ENCODE measurements around the gene OR6J1. TPM values are rescaled to one million over a fixed set of nuclear protein-coding genes. Genes with fewer than 3 reads are reported as not detected.
"Not testable (repeated sequence)": the region's sequence is repeated elsewhere in the genome, so short reads cannot be mapped to it uniquely, and the experiment has no call there.

Gene OR6J1
- not detected in 2 replicates for total RNA-seq (2014; rRNA removed; shearing (Covaris generic))

GRCh38 chr14:22644305-22644635 is at the start of gene OR6J1:
Gene OR6J1, minus strand, starts transcription at chr14:22644352. Its CDS starts 9,541 bp downstream, at chr14:22634811.
- DNase-seq (ENCODE audit: low spot score), result no peak
- in situ Hi-C loops (cut with HindIII; ENCODE audit: low sequenced_read_pairs), result no loop called here

GRCh38 chr14:22692194-22692593 is 48.0 kb upstream of the OR6J1 start:
- in situ Hi-C loops (cut with HindIII; ENCODE audit: low sequenced_read_pairs), result no loop called here
- DNase-seq (ENCODE audit: low spot score), result no peak

- in situ Hi-C loops (cut with HindIII; ENCODE audit: low sequenced_read_pairs), result no loop called here
- DNase-seq (ENCODE audit: low spot score), result no peak
These were observed 47.0 kb upstream of the OR6J1 start for GRCh38 chr14:22691171-22691570.

- in situ Hi-C loops (cut with HindIII; ENCODE audit: low sequenced_read_pairs), result no loop called here
These were observed 45.0 kb upstream of the OR6J1 start for GRCh38 chr14:22689199-22689598.

GRCh38 chr14:22687969-22688368 is 43.8 kb upstream of the OR6J1 start:
- in situ Hi-C loops (cut with HindIII; ENCODE audit: low sequenced_read_pairs); DNase-seq (ENCODE audit: low spot score): not testable (repeated sequence)

More at GRCh38 chr14:22689199-22689598, 45.0 kb upstream of the OR6J1 start:
- DNase-seq (ENCODE audit: low spot score), result no peak

- DNase-seq (ENCODE audit: low spot score); in situ Hi-C loops (cut with HindIII; ENCODE audit: low sequenced_read_pairs): not testable (repeated sequence)
These were observed 42.0 kb upstream of the OR6J1 start for GRCh38 chr14:22686176-22686611.

GRCh38 chr14:22685467-22685866 is 41.3 kb upstream of the OR6J1 start:
- in situ Hi-C loops (cut with HindIII; ENCODE audit: low sequenced_read_pairs), result no loop called here

GRCh38 chr14:22683428-22683827 is 39.3 kb upstream of the OR6J1 start:
- in situ Hi-C loops (cut with HindIII; ENCODE audit: low sequenced_read_pairs); DNase-seq (ENCODE audit: low spot score): not testable (repeated sequence)

More at GRCh38 chr14:22685467-22685866, 41.3 kb upstream of the OR6J1 start:
- no peak for DNase-seq (ENCODE audit: low spot score)

- in situ Hi-C loops (cut with HindIII; ENCODE audit: low sequenced_read_pairs), result no loop called here
- DNase-seq (ENCODE audit: low spot score), result no peak
These were observed 34.1 kb upstream of the OR6J1 start for GRCh38 chr14:22678221-22678620.

GRCh38 chr14:22677551-22677950 is 33.4 kb upstream of the OR6J1 start:
- DNase-seq (ENCODE audit: low spot score); in situ Hi-C loops (cut with HindIII; ENCODE audit: low sequenced_read_pairs): not testable (repeated sequence)

GRCh38 chr14:22671622-22672021 is 27.5 kb upstream of the OR6J1 start:
- in situ Hi-C loops (cut with HindIII; ENCODE audit: low sequenced_read_pairs), result no loop called here
- no peak for DNase-seq (ENCODE audit: low spot score)

- DNase-seq (ENCODE audit: low spot score), result no peak
- in situ Hi-C loops (cut with HindIII; ENCODE audit: low sequenced_read_pairs), result no loop called here
These were observed 24.7 kb upstream of the OR6J1 start for GRCh38 chr14:22668863-22669262.

- in situ Hi-C loops (cut with HindIII; ENCODE audit: low sequenced_read_pairs), result no loop called here
- DNase-seq (ENCODE audit: low spot score), result no peak
These were observed 24.3 kb upstream of the OR6J1 start for GRCh38 chr14:22668417-22668816.

- in situ Hi-C loops (cut with HindIII; ENCODE audit: low sequenced_read_pairs), result no loop called here
- no peak for DNase-seq (ENCODE audit: low spot score)
These were observed 23.7 kb upstream of the OR6J1 start for GRCh38 chr14:22667881-22668280.

- DNase-seq (ENCODE audit: low spot score), result no peak
- in situ Hi-C loops (cut with HindIII; ENCODE audit: low sequenced_read_pairs), result no loop called here
These were observed 22.2 kb upstream of the OR6J1 start for GRCh38 chr14:22666203-22666893.

GRCh38 chr14:22664261-22664660 is 20.1 kb upstream of the OR6J1 start:
- no peak for DNase-seq (ENCODE audit: low spot score)
- in situ Hi-C loops (cut with HindIII; ENCODE audit: low sequenced_read_pairs), result no loop called here

- in situ Hi-C loops (cut with HindIII; ENCODE audit: low sequenced_read_pairs), result no loop called here
- DNase-seq (ENCODE audit: low spot score), result no peak
These were observed 16.5 kb upstream of the OR6J1 start for GRCh38 chr14:22660654-22661053.

GRCh38 chr14:22658946-22659345 is 14.8 kb upstream of the OR6J1 start:
- DNase-seq (ENCODE audit: low spot score), result no peak
- in situ Hi-C loops (cut with HindIII; ENCODE audit: low sequenced_read_pairs), result no loop called here

GRCh38 chr14:22657861-22658260 is 13.7 kb upstream of the OR6J1 start:
- peak; percentile 11 for DNase-seq (ENCODE audit: low spot score)
- in situ Hi-C loops (cut with HindIII; ENCODE audit: low sequenced_read_pairs), result no loop called here

- DNase-seq (ENCODE audit: low spot score), result peak; percentile 10
- in situ Hi-C loops (cut with HindIII; ENCODE audit: low sequenced_read_pairs), result no loop called here
These were observed 13.0 kb upstream of the OR6J1 start for GRCh38 chr14:22656945-22657731.

Measured in G401 (cell line).